Posterior vena cava (tissue), 2 donors: ENCODE results near the gene EMC10. TPM values are rescaled to one million over a fixed set of nuclear protein-coding genes. Genes with fewer than 3 reads are reported as not detected.
"Not testable (repeated sequence)": the region's sequence is repeated elsewhere in the genome, so short reads cannot be mapped to it uniquely, and the experiment has no call there.

Source experiments
- DNase-seq: peaks from one replicate; pipeline ENCODE4 v3.0.0-alpha.2; 2020; ENCODE audit warnings: low spot score
- intact Hi-C, 2 donors: fragments of 100-400 bp; cut with DNase I; formaldehyde crosslinking; loops; one replicate each; pipeline versions ENCODE4 v1.14.1 to v1.14.2; 2022 to 2023
- total RNA-seq, 2 donors: library from RNA; stranded (reverse); fragmentation: NEBNext Ultra II Directional; extraction: Animal tissue kit (Norgen Biotek cat#: 25700); gene quantifications; one replicate each; pipeline ENCODE4 v1.2.1, GENCODE V29; 2021
- donor health status: DM: yes; HTN: yes; CAD: no.
- donor health status: DM: yes; HTN: yes; CAD: no.

The EMC10 gene
- total RNA-seq, 2 donors from 2014 or later, result 60.2 to 87.6 TPM

DNA sequence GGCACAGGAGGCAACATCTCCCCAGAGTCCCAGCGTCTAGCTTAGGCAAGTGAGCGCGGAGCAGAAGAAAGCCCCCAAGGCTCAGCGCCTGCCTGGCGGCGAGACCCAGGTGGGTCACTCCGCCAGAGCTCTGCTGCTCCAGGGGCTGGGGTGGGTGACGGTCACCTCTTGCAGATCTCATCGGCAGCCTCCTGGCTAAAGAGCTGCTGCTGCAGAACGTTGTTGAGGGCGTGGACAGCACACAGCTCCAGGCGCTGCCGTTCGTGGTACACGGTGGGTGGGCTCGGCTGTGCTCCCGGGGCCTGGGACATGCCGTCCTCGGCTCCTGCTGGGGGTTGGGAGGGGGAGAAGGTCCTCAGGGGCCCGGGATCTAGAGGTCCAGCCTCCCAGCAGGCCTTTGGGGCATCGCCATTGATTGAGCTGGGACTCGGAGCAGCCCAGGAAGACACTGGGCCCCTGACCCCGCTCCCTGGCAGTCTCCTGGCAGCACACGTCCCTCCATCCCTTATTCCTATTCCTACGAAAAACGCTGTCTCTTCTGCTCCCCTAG is 33.9 kb downstream of the EMC10 start:
- peak; percentile 80 for DNase-seq
- intact Hi-C loops, result no loop called here

- DNase-seq, result no peak
- intact Hi-C loops, result no loop called here
These were observed 34.4 kb downstream of the EMC10 start for GRCh38 chr19:50510700-50511068.

GRCh38 chr19:50511069-50511822 is 34.9 kb downstream of the EMC10 start, which contains the start of gene JOSD2:
TSS of gene JOSD2 (minus strand) at chr19:50511191. CDS start at chr19:50510431, 760 bp downstream.
- DNase-seq, result peak; percentile 100
- intact Hi-C loops, result no loop called here

- peak; percentile 83 for DNase-seq
- intact Hi-C loops, result no loop called here
These were observed 36.0 kb downstream of the EMC10 start for GRCh38 chr19:50512112-50512998.

DNA sequence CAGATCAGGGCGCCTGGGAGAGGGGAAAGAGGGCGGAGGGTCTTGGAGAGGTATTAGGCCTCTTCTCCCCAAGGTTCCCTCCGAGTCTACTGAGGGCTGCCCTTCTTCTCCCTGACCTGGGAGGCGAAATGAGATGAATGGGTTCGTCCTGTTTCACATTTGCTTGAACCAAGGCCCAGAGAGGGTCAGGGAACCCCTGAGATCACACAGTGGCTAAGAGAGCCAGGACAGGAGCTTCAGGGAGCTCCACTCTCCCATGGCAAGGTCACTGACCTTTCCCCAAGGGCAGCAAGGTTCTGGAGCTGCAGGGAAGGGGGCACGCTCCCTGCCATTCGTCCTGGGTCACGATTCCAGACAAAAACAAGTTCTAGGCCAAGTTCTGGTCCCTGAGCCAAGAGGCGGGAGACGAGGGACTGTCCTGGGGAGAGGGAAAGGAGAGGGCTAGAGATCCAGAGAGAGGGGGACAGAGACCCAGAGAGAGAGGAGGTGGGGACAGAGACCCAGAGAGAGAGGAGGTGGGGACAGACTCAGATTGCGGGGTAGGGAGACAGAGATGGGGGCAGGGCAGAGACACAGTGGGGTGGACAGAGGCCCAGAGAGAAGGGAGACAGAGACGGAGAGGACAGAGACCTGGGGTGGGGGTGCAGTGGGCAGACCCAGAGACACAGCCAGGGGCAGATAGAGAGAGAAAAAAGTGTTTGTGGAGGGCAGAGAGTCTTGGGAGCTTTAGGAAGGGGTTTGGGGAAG is 36.9 kb downstream of the EMC10 start:
- intact Hi-C loops, result no loop called here
- peak; percentile 66 for DNase-seq

GRCh38 chr19:50513746-50514345 is 37.5 kb downstream of the EMC10 start, which contains the start of gene ASPDH:
TSS of gene ASPDH (minus strand) at chr19:50513913. CDS start at chr19:50513823, 90 bp downstream.
- intact Hi-C loops, result no loop called here
- DNase-seq, result peak; percentile 55

- DNase-seq, result peak; percentile 77
- intact Hi-C loops, result no loop called here
These were observed 38.2 kb downstream of the EMC10 start for GRCh38 chr19:50514346-50515167.

GRCh38 chr19:50515168-50515561 is 38.9 kb downstream of the EMC10 start:
- intact Hi-C loops, result no loop called here
- DNase-seq, result peak; percentile 70

DNA sequence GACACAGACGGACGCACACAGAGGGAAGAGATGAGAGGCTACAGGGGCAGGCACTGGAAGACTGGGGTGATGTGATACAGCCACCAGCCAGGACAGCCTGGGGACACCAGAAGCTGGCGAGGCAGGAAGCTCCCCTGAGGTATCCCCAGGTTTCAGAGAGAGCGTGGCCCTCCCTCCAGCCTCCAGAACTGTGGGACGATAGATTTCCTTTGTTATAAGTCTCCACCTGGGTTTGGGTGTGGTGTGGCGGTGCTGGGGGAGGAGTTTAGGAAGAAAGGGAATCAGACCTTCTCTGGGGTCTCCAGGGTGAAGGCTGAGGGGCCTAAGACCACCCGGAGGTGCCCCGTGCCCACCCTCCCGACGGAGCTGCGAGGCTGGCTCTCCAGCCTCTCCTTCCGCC is 40.1 kb downstream of the EMC10 start:
- DNase-seq, result peak; percentile 58
- intact Hi-C loops, result no loop called here

GRCh38 chr19:50516964-50517703 is 40.8 kb downstream of the EMC10 start:
- intact Hi-C loops, result no loop called here
- DNase-seq, result peak; percentile 67

DNA sequence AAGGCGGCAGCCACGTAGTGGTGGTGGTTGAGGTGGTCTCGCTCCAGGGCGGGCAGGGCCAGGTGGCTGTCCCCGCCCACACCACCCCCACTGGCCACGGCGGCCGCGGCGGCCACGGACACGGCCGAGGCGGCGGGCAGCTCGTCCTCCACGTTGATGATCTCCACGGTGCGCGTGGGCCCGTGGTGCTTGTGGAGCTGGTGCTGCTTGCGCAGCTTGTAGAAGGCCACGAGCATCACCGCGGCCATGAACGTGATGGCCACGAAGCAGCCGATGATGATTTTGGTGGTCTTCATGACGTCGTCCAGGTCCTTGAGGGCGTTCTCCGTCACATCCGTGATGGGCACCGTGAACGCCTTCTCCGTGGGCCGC is 41.4 kb downstream of the EMC10 start:
- intact Hi-C loops, result no loop called here
- DNase-seq, result no peak

DNA sequence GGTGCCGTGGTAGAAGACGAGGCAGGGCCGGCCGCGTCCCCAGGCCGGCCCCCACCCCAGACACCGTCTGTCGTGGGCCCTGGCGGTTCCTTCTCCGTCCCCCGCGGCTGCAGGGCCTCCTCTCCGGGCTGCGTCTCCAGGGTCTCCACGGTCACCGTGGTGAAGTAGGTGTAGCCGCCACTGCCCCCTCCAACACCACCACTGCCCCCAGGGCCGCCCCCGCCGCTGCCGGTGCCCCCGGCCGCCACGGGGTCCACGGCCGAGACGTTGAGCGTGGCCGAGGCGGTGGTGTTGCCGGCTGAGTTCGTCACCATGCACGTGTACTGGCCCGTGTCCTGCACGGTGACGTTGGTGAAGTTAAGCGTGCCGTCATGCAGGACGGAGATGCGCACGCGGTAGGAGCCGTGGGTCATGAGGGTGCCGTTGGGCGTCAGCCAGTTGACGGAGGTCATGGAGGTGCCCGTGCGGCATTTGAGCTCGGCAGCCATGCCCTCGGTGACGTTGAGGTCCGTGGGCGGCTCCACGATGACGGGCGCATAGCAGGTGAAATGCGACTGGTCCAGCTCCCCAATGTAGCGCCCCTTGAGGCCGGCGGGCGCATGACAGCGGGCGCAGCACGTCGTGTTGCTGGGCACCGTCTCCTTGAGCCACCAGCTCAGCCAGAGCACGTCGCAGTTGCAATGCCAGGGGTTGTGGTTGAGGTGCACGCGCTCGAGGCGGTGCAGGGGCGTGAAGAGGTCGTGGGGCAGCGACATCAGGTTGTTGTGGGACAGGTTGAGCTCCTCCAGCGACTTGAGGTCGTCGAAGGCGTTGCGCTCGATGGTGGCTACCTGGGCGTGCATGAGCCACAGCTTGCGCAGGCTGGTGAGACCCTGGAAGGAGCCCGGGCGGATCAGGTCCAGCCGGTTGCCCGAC is 42.0 kb downstream of the EMC10 start:
- intact Hi-C loops, result no loop called here
- peak; percentile 81 for DNase-seq

GRCh38 chr19:50519006-50519575 is 42.8 kb downstream of the EMC10 start:
- intact Hi-C loops, result no loop called here
- DNase-seq, result no peak

GRCh38 chr19:50520822-50521465 is 44.6 kb downstream of the EMC10 start:
- intact Hi-C loops, result no loop called here
- DNase-seq, result no peak

GRCh38 chr19:50522881-50523280 is 46.6 kb downstream of the EMC10 start:
- intact Hi-C loops, result no loop called here
- no peak for DNase-seq

- intact Hi-C loops, DNase-seq: not testable (repeated sequence)
These were observed 51.7 kb downstream of the EMC10 start for GRCh38 chr19:50528052-50528451.
